ENCODE measurements around the gene ADSS1.

Gene ADSS1

GRCh38 chr14:104686624-104687517 lies 37.2 kb upstream of the ADSS1 start:
- in situ Hi-C loops (cut with MboI; ENCODE audit: low pct_unique_long_range_greater_than_20kb, low sequenced_read_pairs) = no loop called here
- DNase-seq = no peak

- DNase-seq = no peak
- in situ Hi-C loops (cut with MboI; ENCODE audit: low pct_unique_long_range_greater_than_20kb, low sequenced_read_pairs) = no loop called here
These were observed 36.2 kb upstream of the ADSS1 start for GRCh38 chr14:104687601-104688504.

DNA sequence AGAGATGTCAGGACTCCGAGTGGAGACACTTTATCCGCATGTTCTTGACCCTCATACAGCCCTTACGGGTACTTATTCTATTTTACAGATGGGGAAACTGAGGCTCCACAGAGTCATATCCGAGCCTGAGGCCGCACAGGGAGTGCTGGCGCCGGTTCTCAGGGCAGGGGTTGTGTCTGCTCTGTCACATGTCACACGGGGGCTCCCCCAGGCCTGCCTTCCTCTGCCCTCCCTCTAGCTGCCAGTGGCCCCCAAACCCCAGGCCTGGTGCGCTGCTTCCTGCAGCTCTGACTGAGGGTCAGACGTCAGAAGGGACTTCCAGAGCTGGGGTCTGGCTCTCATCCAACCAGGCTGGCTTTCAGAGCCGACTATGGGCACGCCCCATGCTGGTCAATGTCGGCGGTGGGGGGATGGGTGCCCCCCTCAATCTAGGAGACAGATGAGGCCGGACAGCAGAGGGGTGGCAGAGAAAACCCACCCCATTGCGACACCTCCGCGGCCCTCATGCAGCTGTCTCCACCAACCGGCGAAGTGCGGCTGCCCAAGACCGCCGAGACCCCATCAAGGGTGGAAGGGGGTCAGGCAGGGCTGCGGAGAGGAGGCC lies 35.4 kb upstream of the ADSS1 start:
- in situ Hi-C loops (cut with MboI; ENCODE audit: low pct_unique_long_range_greater_than_20kb, low sequenced_read_pairs) = no loop called here
- DNase-seq = no peak

DNA sequence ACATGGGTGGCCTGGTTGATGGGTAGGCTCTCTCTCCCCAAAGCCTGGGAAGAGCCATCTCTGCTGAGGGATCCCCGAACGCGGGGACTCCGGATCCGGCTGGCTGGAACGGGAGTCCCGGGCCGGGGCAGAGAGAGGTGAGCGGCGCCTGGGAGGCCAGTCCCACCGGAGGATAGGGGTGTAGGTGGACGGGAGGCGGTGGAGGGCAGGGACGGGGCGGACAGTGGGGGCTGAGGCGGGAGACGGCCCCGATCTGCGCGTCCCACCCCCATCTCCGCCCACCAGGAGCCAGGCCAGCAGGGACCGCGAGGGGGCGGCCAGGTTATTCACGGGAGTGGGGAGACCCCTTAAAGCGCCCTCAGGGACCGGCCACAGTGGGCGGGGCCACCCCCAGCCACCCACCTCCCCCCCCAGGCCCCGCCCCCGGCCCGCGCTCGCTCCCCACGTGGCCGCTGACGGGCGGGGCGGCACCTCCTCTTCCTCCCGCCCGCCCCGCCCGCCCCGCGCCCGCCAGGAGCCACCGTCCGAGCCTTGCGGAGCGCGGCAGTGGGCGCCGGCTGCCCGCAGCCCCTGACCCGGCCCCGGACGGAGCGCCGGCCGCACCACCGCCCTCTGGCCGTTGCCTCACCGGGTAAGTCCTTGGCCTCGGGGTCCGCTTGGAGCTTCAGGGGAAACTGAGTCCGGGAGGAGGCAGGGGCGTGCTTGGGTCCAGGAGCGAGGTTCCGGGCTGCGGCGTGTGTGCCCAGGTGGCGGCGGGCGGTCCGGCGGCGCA lies 34.7 kb upstream of the ADSS1 start, which contains the start of gene INF2:
Gene INF2 (plus strand): TSS at position 510 of the 772 bp plus-strand sequence. CDS start 11,748 bp downstream, outside the sequence.
- no peak for DNase-seq
- in situ Hi-C loops (cut with MboI; ENCODE audit: low pct_unique_long_range_greater_than_20kb, low sequenced_read_pairs) = no loop called here

DNA sequence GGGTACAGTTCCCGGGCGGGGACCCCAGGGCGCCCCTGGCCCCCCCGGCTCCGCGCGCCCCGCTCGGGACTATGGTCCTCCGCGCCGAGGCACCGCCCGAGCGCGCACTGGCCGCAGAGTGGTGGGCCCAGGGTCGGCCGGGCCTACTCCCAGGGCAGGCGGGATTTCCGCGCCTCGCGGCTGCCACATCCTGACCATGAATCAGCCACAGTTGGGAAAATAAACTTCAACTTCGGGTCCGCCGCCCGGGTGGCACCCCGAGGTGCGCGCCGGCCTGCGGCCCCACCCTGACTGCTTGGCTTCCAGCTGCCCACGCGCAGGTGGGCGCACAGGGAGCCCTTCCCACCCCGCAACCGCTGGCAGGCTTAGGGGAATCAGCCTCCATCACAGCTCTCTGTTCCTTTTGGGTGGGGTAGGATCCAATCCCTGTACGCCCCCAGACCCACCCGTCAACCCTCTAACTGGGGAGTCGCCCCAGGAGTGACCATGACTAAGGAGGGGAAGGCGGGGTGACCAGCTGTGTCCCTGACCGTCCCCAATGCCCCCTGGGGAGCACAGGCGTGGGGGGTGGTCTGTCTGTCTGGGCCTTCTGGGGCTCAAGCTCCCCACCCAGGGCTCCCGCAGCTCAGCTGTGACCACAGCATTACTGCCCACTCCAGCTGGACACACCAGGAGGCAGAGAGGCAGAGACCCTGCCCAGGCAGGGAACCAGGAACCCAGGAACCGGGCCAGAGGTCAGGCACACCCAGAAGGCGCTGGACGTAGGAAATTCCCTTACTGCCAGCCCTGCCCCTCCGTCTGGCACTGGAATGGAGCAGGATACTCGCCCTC lies 33.9 kb upstream of the ADSS1 start:
- no peak for DNase-seq
- in situ Hi-C loops (cut with MboI; ENCODE audit: low pct_unique_long_range_greater_than_20kb, low sequenced_read_pairs) = no loop called here

- no peak for DNase-seq
- in situ Hi-C loops (cut with MboI; ENCODE audit: low pct_unique_long_range_greater_than_20kb, low sequenced_read_pairs) = no loop called here
These were observed 33.1 kb upstream of the ADSS1 start for GRCh38 chr14:104690861-104691455.

GRCh38 chr14:104691546-104692260 lies 32.3 kb upstream of the ADSS1 start:
- in situ Hi-C loops (cut with MboI; ENCODE audit: low pct_unique_long_range_greater_than_20kb, low sequenced_read_pairs) = no loop called here
- no peak for DNase-seq

GRCh38 chr14:104692261-104692938 lies 31.6 kb upstream of the ADSS1 start:
- no peak for DNase-seq
- in situ Hi-C loops (cut with MboI; ENCODE audit: low pct_unique_long_range_greater_than_20kb, low sequenced_read_pairs) = no loop called here

GRCh38 chr14:104692939-104693315 lies 31.1 kb upstream of the ADSS1 start:
- DNase-seq = no peak
- in situ Hi-C loops (cut with MboI; ENCODE audit: low pct_unique_long_range_greater_than_20kb, low sequenced_read_pairs) = no loop called here

GRCh38 chr14:104693482-104694431 lies 30.3 kb upstream of the ADSS1 start:
- in situ Hi-C loops (cut with MboI; ENCODE audit: low pct_unique_long_range_greater_than_20kb, low sequenced_read_pairs) = no loop called here

GRCh38 chr14:104694475-104694950 lies 29.5 kb upstream of the ADSS1 start:
- DNase-seq = no peak
- in situ Hi-C loops (cut with MboI; ENCODE audit: low pct_unique_long_range_greater_than_20kb, low sequenced_read_pairs) = no loop called here

More at GRCh38 chr14:104693482-104694431, 30.3 kb upstream of the ADSS1 start:
- DNase-seq = no peak

- in situ Hi-C loops (cut with MboI; ENCODE audit: low pct_unique_long_range_greater_than_20kb, low sequenced_read_pairs) = no loop called here
- no peak for DNase-seq
These were observed 28.9 kb upstream of the ADSS1 start for GRCh38 chr14:104694991-104695659.

DNA sequence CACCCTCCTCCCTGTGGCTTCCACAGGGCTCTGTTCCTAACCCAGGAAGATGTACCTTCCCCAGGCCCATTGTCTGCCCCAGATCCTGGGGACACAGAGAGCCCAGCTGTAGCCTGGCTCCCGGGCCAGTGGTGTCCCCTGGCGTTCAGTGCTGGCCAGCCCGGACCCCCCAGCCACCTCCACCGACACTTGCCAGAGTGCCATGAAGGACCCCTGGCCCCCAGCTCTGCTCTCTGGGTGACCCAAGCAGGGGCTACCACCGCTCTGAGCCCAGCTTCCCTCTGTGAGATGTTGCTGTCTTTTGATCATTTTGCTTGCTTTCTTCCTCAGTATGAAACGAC lies 28.4 kb upstream of the ADSS1 start:
- no peak for DNase-seq
- in situ Hi-C loops (cut with MboI; ENCODE audit: low pct_unique_long_range_greater_than_20kb, low sequenced_read_pairs) = no loop called here

DNA sequence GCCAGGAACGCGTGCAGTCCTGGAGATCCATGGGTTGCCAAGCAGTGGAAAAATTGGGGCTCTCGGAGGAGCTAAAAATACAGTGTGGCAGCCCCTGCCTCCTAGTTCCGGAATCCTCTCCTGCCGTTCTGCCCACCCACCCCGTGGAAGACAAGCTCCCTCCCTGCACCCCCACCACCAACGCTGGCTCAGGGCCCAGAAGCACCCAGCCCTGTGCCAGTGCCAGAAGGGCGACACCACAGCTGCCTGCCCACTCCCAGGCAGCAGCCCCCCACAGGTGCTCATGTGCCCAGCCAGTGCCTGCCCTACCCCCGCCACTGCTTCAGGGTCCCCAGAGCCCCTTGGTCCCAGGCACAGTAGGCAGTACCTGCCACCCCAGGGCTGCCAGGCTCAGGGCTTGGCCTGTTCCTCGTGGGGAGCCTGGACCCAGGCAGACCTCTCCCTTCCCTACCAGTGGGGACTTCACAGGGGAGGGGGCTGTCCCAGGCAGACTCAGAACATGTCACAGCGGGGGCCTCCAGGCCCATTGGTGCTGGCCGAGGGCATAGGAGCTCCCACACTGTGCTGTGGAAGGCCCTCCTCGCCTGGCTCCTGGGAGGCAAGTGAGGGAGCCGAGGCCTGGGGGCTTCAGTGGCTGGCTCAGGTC lies 27.2 kb upstream of the ADSS1 start:
- in situ Hi-C loops (cut with MboI; ENCODE audit: low pct_unique_long_range_greater_than_20kb, low sequenced_read_pairs) = no loop called here
- no peak for DNase-seq

- in situ Hi-C loops (cut with MboI; ENCODE audit: low pct_unique_long_range_greater_than_20kb, low sequenced_read_pairs) = no loop called here
These were observed 26.7 kb upstream of the ADSS1 start for GRCh38 chr14:104697317-104697703.

More at GRCh38 chr14:104697317-104697703, 26.7 kb upstream of the ADSS1 start:
- no peak for DNase-seq
